GM18907 (cell line): Measurements from ENCODE around the gene DGKD.

Source experiments
- ATAC-seq: cut with Tn5 transposase; IDR thresholded peaks from one replicate; pipeline ENCODE4 v1.9.1; 2021; ENCODE audit warnings: mild to moderate bottlenecking, moderate library complexity; ENCODE audit not compliant: unreplicated experiment

DGKD gene

GRCh38 chr2:233492078-233492477 lies 137.8 kb downstream of the DGKD start:
- ATAC-seq: no peak

- ATAC-seq: no peak
These were observed 138.5 kb downstream of the DGKD start for GRCh38 chr2:233492751-233493150.

GRCh38 chr2:233495503-233496496 lies 141.5 kb downstream of the DGKD start:
- no peak for ATAC-seq

- ATAC-seq: no peak
These were observed 143.4 kb downstream of the DGKD start for GRCh38 chr2:233497692-233498091.

GRCh38 chr2:233498126-233498525 lies 143.8 kb downstream of the DGKD start:
- no peak for ATAC-seq

- no peak for ATAC-seq
These were observed 145.6 kb downstream of the DGKD start for GRCh38 chr2:233499928-233500327.

GRCh38 chr2:233501198-233502076 lies 147.1 kb downstream of the DGKD start:
- no peak for ATAC-seq

- no peak for ATAC-seq
These were observed 149.2 kb downstream of the DGKD start for GRCh38 chr2:233503481-233503880.

GRCh38 chr2:233503947-233504637 lies 149.8 kb downstream of the DGKD start:
- no peak for ATAC-seq

- no peak for ATAC-seq
These were observed 159.8 kb downstream of the DGKD start for GRCh38 chr2:233513953-233514655.

GRCh38 chr2:233519787-233520611 lies 165.7 kb downstream of the DGKD start:
- peak; percentile 90 for ATAC-seq
